T-cell (primary cell): ENCODE measurements around the gene RAET1E. TPM values are rescaled to one million over a fixed set of nuclear protein-coding genes. Genes with fewer than 3 reads are reported as not detected.
"Not testable (repeated sequence)": the region's sequence is repeated elsewhere in the genome, so short reads cannot be mapped to it uniquely, and the experiment has no call there.

Experiments
- ATAC-seq, 4 experiments: fragments of 200-7000 bp in 3 of 4; fragments of 150-1000 bp in 1 of 4; cut with Tn5 transposase; replicated peaks in 1 of 4; 1 replicate in 3 of 4; 2 replicates in 1 of 4; pipeline ENCODE4 v1.10.0; 2021; ENCODE audit warnings: moderate library complexity in 3 of 4, mild to moderate bottlenecking in 2 of 4, moderate number of reproducible peaks in 1 of 4
- CTCF ChIA-PET, 2 donors: fragments of 300-600 bp; sonication (Branson Sonifier 250); formaldehyde crosslinking; loops; one replicate each; lab custom pipeline; 2022; ENCODE audit warnings: antibody characterized with exemption in 2 of 2; lab: Charles Lee
- POLR2A ChIA-PET, 2 donors: fragments of 300-600 bp; sonication (Branson Sonifier 250); formaldehyde crosslinking; loops; one replicate each; lab custom pipeline; 2022; ENCODE audit warnings: antibody characterized with exemption in 2 of 2; lab: Charles Lee
- DNase-seq, 35 experiments: peaks; one replicate each; pipeline versions ENCODE4 v3.0.0 to v3.0.0-alpha.2; 2013 to 2023
- H3K27ac ChIP-seq: one replicate; pipeline ENCODE4 v1.5.1; 2013; ENCODE audit warnings: low read length
- H3K27me3 ChIP-seq, 2 experiments: replicated peaks in 1 of 2; 1 replicate in 1 of 2; 2 replicates in 1 of 2; pipeline versions ENCODE4 v1.6.1 to v1.7.0; 2013; ENCODE audit warnings: low read length in 1 of 2, mixed read lengths in 1 of 2; ENCODE audit not compliant: control insufficient read depth in 2 of 2, insufficient read depth in 2 of 2; ENCODE audit errors: extremely low read depth in 1 of 2
- H3K36me3 ChIP-seq, 2 donors: 1 replicate in 1 of 2; 2 replicates in 1 of 2; pipeline versions ENCODE4 v1.6.1 to v1.7.0; 2013; ENCODE audit warnings: low read length in 1 of 2; ENCODE audit not compliant: control insufficient read depth in 2 of 2, insufficient read depth in 1 of 2; ENCODE audit errors: extremely low read depth in 1 of 2
- H3K4me1 ChIP-seq, 2 experiments: 1 replicate in 1 of 2; 2 replicates in 1 of 2; pipeline versions ENCODE4 v1.6.1 to v1.7.0; 2013; ENCODE audit warnings: low read length in 2 of 2, mixed read lengths in 1 of 2; ENCODE audit not compliant: insufficient read depth in 2 of 2, control insufficient read depth in 1 of 2; ENCODE audit errors: extremely low read depth in 1 of 2
- H3K4me3 ChIP-seq, 2 donors: 1 replicate in 1 of 2; 2 replicates in 1 of 2; pipeline versions ENCODE4 v1.5.1 to v1.7.0; 2013; ENCODE audit warnings: mild to moderate bottlenecking in 2 of 2, low read length in 1 of 2, moderate library complexity in 1 of 2; ENCODE audit not compliant: control insufficient read depth in 1 of 2; ENCODE audit errors: extremely low read depth in 1 of 2
- H3K9me3 ChIP-seq: 2 replicates; pipeline ENCODE4 v1.7.0; 2013
- H3K27ac Mint-ChIP-seq, 2 donors: one replicate each; pipeline ENCODE4 v1.8.0; 2020 to 2021; ENCODE audit warnings: mild to moderate bottlenecking in 2 of 2, mixed read lengths in 2 of 2
- H3K27me3 Mint-ChIP-seq, 2 donors: one replicate each; pipeline ENCODE4 v1.8.0; 2021 to 2022; ENCODE audit warnings: mixed read lengths in 2 of 2
- H3K36me3 Mint-ChIP-seq: one replicate; pipeline ENCODE4 v1.8.0; 2021; ENCODE audit warnings: mixed read lengths
- H3K4me1 Mint-ChIP-seq, 3 donors: one replicate each; pipeline ENCODE4 v1.8.0; 2020 to 2022; ENCODE audit warnings: mixed read lengths in 3 of 3, mild to moderate bottlenecking in 1 of 3
- H3K4me3 Mint-ChIP-seq, 3 donors: one replicate each; pipeline ENCODE4 v1.8.0; 2020 to 2022; ENCODE audit warnings: mild to moderate bottlenecking in 3 of 3, mixed read lengths in 3 of 3, moderate library complexity in 3 of 3
- H3K9me3 Mint-ChIP-seq, 3 donors: one replicate each; pipeline ENCODE4 v1.8.0; 2020 to 2022; ENCODE audit warnings: mixed read lengths in 3 of 3
- WGBS: methylation state at CpG from one replicate; pipeline ENCODE4 v1.1.5; 2013; ENCODE audit warnings: missing lambda C conversion rate; ENCODE audit not compliant: insufficient coverage; 5-methylcytosine and 5-hydroxymethylcytosine counted together
- total RNA-seq, 35 experiments: library from RNA in 6 of 35; stranded (reverse) in 6 of 35; fragments of 120-200 nt in 1 of 35; gene quantifications; one replicate each; pipeline versions ENCODE4 v1.2.1 to v1.2.4 and lab custom pipeline; 2013 to 2026

The RAET1E gene
- total RNA-seq, 5 donors from 2014 or later (not counting 1 experiment from before 2014, with no cell fraction given) = not detected

DNA sequence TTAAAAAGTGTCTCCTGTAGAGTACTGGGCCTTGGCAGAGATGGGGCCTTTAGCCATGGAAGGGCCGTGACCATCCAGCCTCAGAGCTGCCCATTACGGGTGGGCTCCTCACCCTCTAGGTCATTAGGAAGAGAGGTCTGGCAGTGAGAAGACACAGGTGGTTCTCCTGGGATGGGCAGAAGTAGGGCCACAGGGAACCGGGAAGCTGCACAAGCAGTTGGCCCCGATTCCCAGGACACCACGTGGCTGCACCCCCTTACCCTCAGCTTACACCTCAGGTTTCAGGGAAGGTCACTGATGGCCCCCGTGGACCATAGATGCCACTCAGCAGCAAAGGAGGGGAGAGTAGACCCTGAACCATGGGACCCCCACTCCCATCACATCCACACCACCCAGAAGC is 23.4 kb upstream of the RAET1E start:
- DNase-seq (peak in 1 of 35 experiments; percentile 12), ATAC-seq (no peak)
- peaks cover 15 to 68% of the 10 kb centered on the region in 2 experiments for H3K27me3 ChIP-seq
- no peak overlapping the region for H3K27ac ChIP-seq
- CTCF ChIA-PET = no interaction called here
- no peak overlapping the region for H3K4me3 ChIP-seq
- Mint-ChIP-seq H3K27ac (no peak overlapping the region), H3K9me3 (no peaks in the 10 kb centered on the region), H3K4me1 (peaks cover 19 to 32% (median 30%) of the 10 kb centered on the region in 3 donors), H3K27me3 (peaks cover 55 to 72% of the 10 kb centered on the region in 2 donors), H3K36me3 (no peaks in the 10 kb centered on the region), H3K4me3 (no peak overlapping the region)
- peaks cover 3 to 30% of the 10 kb centered on the region in 2 experiments for H3K4me1 ChIP-seq
- H3K9me3 ChIP-seq = no peaks in the 10 kb centered on the region
- H3K36me3 ChIP-seq = no peaks in the 10 kb centered on the region
- POLR2A ChIA-PET = no interaction called here
- 91% methylated on average over 5 of the region's 6 CpGs for WGBS

DNA sequence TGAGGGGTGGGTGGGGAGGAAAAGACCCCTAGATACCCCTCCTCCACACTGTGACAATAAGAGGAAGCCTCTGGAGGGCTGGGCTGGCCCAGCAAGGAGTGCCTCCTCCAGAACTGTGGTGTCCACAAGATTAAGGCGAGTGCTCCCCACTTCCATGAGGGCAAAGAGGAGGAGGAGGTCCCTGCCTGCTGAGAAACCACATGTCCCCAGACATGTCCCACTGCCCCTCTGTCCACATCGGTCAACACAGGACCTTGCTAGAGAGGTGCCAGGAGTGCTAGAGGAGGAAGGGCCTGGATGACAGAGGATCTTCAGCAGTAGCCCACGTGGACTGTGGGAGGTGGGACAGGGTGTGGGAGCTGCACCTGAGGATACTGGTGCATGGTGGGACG is 21.9 kb upstream of the RAET1E start:
- no peak overlapping the region for H3K27ac Mint-ChIP-seq
- Histone ChIP-seq H3K27ac (no peak overlapping the region), H3K9me3 (no peaks in the 10 kb centered on the region), H3K36me3 (no peaks in the 10 kb centered on the region), H3K4me3 (no peak overlapping the region), H3K27me3 (peaks cover 12 to 59% of the 10 kb centered on the region in 2 experiments), H3K4me1 (peaks cover 3 to 18% of the 10 kb centered on the region in 2 experiments)
- peaks cover 47 to 59% of the 10 kb centered on the region in 2 donors for H3K27me3 Mint-ChIP-seq
- no peak for ATAC-seq
- peaks cover 15 to 24% (median 20%) of the 10 kb centered on the region in 3 donors for H3K4me1 Mint-ChIP-seq
- H3K9me3 Mint-ChIP-seq = no peaks in the 10 kb centered on the region
- H3K4me3 Mint-ChIP-seq = no peak overlapping the region
- 61% methylated on average over 2 of the region's 4 CpGs for WGBS
- no peaks in the 10 kb centered on the region for H3K36me3 Mint-ChIP-seq
- DNase-seq = peak in 1 of 35 experiments; percentile 4
- ChIA-PET POLR2A (no interaction called here), CTCF (no interaction called here)

GRCh38 chr6:149919126-149919833 is 21.4 kb upstream of the RAET1E start:
- ATAC-seq, H3K4me3 ChIP-seq, H3K9me3 Mint-ChIP-seq, POLR2A ChIA-PET, H3K27ac ChIP-seq, H3K36me3 ChIP-seq, H3K36me3 Mint-ChIP-seq, H3K4me3 Mint-ChIP-seq, CTCF ChIA-PET, H3K9me3 ChIP-seq, H3K27ac Mint-ChIP-seq: not testable (repeated sequence)
- peak in 2 of 35 experiments; percentile 7 to 20 for DNase-seq
- WGBS = 73% methylated on average over 6 of the region's 11 CpGs
- H3K27me3 ChIP-seq = peaks cover 9 to 53% of the 10 kb centered on the region in 2 experiments
- H3K4me1 ChIP-seq = peaks cover 3 to 18% of the 10 kb centered on the region in 2 experiments
- H3K4me1 Mint-ChIP-seq = peaks cover 15 to 24% (median 20%) of the 10 kb centered on the region in 3 donors
- H3K27me3 Mint-ChIP-seq = peaks cover 43 to 54% of the 10 kb centered on the region in 2 donors

DNA sequence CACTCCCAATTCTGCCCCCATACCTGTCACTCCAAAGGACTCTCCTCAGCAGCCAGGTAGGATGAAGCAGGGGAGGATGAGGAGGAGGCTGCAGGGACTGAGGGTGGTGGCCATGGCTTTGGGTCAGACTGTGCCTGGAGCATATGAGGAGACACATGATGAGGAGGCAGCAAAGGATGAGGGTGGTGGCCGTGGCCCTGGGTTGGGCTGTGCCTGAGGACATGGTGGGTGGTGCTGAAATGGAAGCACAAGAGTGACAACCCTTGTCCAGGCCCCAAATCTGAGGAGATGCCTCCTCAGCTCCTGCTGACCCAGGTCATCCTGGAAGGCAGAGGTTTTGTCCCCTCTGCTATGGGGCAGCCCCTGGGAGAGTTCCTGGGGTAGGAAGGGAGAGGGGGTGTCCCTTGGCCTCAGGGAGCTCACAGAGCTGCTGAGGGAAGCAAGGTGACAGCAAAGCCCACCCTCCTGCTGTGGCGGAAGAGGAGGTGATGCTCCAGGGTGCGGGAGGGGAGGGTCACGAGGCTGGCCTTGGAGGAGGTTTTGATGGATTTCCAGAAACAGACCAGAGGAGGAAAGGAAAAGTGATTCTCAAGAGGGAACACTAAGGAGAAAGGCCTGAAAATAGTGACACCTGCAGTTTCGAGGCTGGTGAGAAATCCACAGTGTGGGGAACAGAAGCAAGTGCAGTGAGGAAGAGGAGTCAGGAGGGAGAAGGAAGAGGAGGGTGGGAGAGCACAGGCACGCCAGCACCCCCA is 20.4 kb upstream of the RAET1E start:
- peak in 1 of 35 experiments; percentile 17 for DNase-seq
- Mint-ChIP-seq H3K27me3 (peaks cover 36 to 45% of the 10 kb centered on the region in 2 donors), H3K4me3 (no peak overlapping the region), H3K36me3 (no peaks in the 10 kb centered on the region), H3K9me3 (no peaks in the 10 kb centered on the region), H3K4me1 (peaks cover 12 to 16% (median 12%) of the 10 kb centered on the region in 3 donors), H3K27ac (no peak overlapping the region)
- Histone ChIP-seq H3K4me3 (no peak overlapping the region), H3K27ac (no peak overlapping the region), H3K36me3 (no peaks in the 10 kb centered on the region), H3K27me3 (peaks cover 3 to 46% of the 10 kb centered on the region in 2 experiments), H3K4me1 (peaks cover 3 to 13% of the 10 kb centered on the region in 2 experiments), H3K9me3 (no peaks in the 10 kb centered on the region)
- no peak for ATAC-seq
- ChIA-PET CTCF (interaction anchor here in 1 of 2 donors (0.5 kb wide), 1 partner anchor 87 kb away, joined by 4 read pairs; no protein-coding TSS in a partner anchor), POLR2A (interaction anchor here in 1 of 2 donors (0.6 kb wide), 1 partner anchor 285 kb away, joined by 8 read pairs; no protein-coding TSS in a partner anchor)
- 76% methylated on average over 6 of the region's 6 CpGs for WGBS

GRCh38 chr6:149917679-149918078 is 19.8 kb upstream of the RAET1E start:
- ATAC-seq (no peak), DNase-seq (no peak)
- CTCF ChIA-PET = interaction anchor here in 1 of 2 donors (0.5 kb wide), 1 partner anchor 86 kb away, joined by 4 read pairs; no protein-coding TSS in a partner anchor
- peaks cover 6 to 9% (median 6%) of the 10 kb centered on the region in 3 donors for H3K4me1 Mint-ChIP-seq
- H3K27ac ChIP-seq = no peak overlapping the region
- H3K4me1 ChIP-seq = peaks cover 3 to 7% of the 10 kb centered on the region in 2 experiments
- H3K36me3 Mint-ChIP-seq = no peaks in the 10 kb centered on the region
- H3K4me3 Mint-ChIP-seq = no peak overlapping the region
- no peaks in the 10 kb centered on the region for H3K9me3 ChIP-seq
- H3K27ac Mint-ChIP-seq = no peak overlapping the region
- POLR2A ChIA-PET = interaction anchor here in 1 of 2 donors (0.6 kb wide), 1 partner anchor 285 kb away, joined by 8 read pairs; no protein-coding TSS in a partner anchor
- no peaks in the 10 kb centered on the region for H3K9me3 Mint-ChIP-seq
- H3K36me3 ChIP-seq = no peaks in the 10 kb centered on the region
- WGBS = 100% methylated on average over 1 of the region's 2 CpGs
- no peak overlapping the region for H3K4me3 ChIP-seq
- peaks cover 29 to 38% of the 10 kb centered on the region in 2 donors for H3K27me3 Mint-ChIP-seq
- H3K27me3 ChIP-seq = peaks cover 3 to 42% of the 10 kb centered on the region in 2 experiments
